Hepatocyte (in vitro differentiated cells): ENCODE measurements around the gene KIRREL2.

ENCODE experiments used
- EZH2 ChIP-seq: fragments of 200-600 bp; sonication (generic); IDR thresholded peaks from 2 replicates; pipeline ENCODE4 v1.6.1; 2016; ENCODE audit warnings: antibody characterized with exemption, mild to moderate bottlenecking, borderline replicate concordance
- EZH2phosphoT487 ChIP-seq: fragments of 200-600 bp; sonication (generic); IDR thresholded peaks from one replicate; pipeline ENCODE4 v1.6.1; 2018; ENCODE audit warnings: antibody characterized with exemption, mild to moderate bottlenecking, low read depth, moderate library complexity; ENCODE audit not compliant: unreplicated experiment, severe bottlenecking
- TF ChIP-seq, protein P1 (sequence below): fragments of 200-600 bp; sonication (generic); IDR thresholded peaks from 2 replicates; pipeline ENCODE4 v1.5.1; 2016; ENCODE audit warnings: antibody characterized with exemption, mild to moderate bottlenecking; ENCODE audit not compliant: poor library complexity

GRCh38 chr19:35830986-35831385, 25.7 kb upstream of the KIRREL2 start:
- TF ChIP-seq, protein P1, sequence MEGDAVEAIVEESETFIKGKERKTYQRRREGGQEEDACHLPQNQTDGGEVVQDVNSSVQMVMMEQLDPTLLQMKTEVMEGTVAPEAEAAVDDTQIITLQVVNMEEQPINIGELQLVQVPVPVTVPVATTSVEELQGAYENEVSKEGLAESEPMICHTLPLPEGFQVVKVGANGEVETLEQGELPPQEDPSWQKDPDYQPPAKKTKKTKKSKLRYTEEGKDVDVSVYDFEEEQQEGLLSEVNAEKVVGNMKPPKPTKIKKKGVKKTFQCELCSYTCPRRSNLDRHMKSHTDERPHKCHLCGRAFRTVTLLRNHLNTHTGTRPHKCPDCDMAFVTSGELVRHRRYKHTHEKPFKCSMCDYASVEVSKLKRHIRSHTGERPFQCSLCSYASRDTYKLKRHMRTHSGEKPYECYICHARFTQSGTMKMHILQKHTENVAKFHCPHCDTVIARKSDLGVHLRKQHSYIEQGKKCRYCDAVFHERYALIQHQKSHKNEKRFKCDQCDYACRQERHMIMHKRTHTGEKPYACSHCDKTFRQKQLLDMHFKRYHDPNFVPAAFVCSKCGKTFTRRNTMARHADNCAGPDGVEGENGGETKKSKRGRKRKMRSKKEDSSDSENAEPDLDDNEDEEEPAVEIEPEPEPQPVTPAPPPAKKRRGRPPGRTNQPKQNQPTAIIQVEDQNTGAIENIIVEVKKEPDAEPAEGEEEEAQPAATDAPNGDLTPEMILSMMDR, result no peak
- TF ChIP-seq EZH2phosphoT487 (no peak), EZH2 (no peak)
